ENCODE measurements around the gene H2BW1.
"Not testable (repeated sequence)": the region's sequence is repeated elsewhere in the genome, so short reads cannot be mapped to it uniquely, and the experiment has no call there.

DNA sequence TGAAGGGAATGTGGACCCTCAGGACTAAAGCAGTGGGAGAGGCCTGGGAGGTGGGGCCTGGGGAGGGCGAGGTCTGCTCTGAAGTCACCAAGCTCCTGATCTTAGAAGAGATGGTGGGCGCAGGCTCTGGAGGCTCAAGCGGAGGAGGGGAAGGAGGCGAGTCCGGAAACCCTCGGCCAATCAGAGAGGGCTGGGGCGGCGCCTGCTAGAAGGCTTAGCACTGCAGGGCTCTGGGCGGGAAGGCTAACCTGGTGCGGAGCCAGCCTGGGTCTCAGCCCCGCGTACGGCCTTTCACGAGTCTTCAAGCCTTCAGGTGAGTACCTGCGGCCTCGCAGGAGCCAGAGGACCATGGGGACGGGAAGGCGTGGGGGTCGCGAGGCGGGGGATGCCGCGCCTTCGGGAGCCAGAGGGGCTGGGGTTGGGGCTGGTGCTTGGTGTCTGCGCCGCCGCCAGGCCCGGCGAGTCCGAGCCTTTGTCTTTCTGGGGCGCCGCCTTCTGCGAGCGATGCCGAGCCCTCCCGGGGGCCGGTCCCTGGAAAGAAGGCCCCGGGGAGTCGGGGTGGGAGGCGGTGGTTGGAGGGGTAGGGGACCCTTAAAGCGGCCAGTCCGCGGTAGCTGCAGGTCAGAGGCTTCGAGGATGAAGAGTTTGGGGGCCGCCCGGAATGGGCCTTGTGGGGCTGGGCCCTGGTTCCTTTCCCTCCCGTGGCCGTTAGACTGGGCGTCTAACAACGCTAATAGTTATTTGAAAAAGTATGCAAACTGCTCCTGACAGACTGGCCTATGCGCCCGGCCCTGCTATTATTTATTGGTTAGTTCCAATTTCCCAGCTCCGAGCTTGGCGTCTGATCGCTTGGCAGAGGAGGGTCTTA is 50.9 kb downstream of the H2BW1 start, which contains the start of gene TMSB15B:
- not testable (repeated sequence) for TF ChIP-seq SOX5 (CRISPR knock-in tag; IDR thresholded peaks at IDR 0.05; ENCODE audit: borderline replicate concordance); EP300 (IDR thresholded peaks at IDR 0.05; ENCODE audit: low read depth in 2 of 2, low read length in 2 of 2); EP300 (CRISPR knock-in tag; IDR thresholded peaks at IDR 0.05; ENCODE audit: borderline replicate concordance); HMG20A (CRISPR knock-in tag; IDR thresholded peaks at IDR 0.05; ENCODE audit: borderline replicate concordance)
- TF ChIP-seq, protein P1, sequence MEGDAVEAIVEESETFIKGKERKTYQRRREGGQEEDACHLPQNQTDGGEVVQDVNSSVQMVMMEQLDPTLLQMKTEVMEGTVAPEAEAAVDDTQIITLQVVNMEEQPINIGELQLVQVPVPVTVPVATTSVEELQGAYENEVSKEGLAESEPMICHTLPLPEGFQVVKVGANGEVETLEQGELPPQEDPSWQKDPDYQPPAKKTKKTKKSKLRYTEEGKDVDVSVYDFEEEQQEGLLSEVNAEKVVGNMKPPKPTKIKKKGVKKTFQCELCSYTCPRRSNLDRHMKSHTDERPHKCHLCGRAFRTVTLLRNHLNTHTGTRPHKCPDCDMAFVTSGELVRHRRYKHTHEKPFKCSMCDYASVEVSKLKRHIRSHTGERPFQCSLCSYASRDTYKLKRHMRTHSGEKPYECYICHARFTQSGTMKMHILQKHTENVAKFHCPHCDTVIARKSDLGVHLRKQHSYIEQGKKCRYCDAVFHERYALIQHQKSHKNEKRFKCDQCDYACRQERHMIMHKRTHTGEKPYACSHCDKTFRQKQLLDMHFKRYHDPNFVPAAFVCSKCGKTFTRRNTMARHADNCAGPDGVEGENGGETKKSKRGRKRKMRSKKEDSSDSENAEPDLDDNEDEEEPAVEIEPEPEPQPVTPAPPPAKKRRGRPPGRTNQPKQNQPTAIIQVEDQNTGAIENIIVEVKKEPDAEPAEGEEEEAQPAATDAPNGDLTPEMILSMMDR (CRISPR knock-in tag; IDR thresholded peaks at IDR 0.05) = not testable (repeated sequence)
